Dendritic cell treated with granulocyte-macrophage colony-stimulating factor and Interleukin-4, amounts not matched to agents 40 ng/mL and 50 ng/mL, for 4 days (primary cell): Measurements from ENCODE around the gene CXorf65.

Source experiments
- H3K27ac Mint-ChIP-seq: one replicate; pipeline ENCODE4 v1.8.0; 2022; ENCODE audit warnings: mild to moderate bottlenecking, mixed read lengths
- H3K27me3 Mint-ChIP-seq: one replicate; pipeline ENCODE4 v1.8.0; 2022; ENCODE audit warnings: mild to moderate bottlenecking, mixed read lengths
- H3K36me3 Mint-ChIP-seq: one replicate; pipeline ENCODE4 v1.8.0; 2022; ENCODE audit warnings: low read depth, mixed read lengths
- H3K4me1 Mint-ChIP-seq: one replicate; pipeline ENCODE4 v1.8.0; 2022; ENCODE audit warnings: low read depth, mixed read lengths
- H3K4me3 Mint-ChIP-seq: one replicate; pipeline ENCODE4 v1.8.0; 2022; ENCODE audit warnings: mild to moderate bottlenecking, moderate library complexity, mixed read lengths
- H3K9me3 Mint-ChIP-seq: one replicate; pipeline ENCODE4 v1.8.0; 2022; ENCODE audit warnings: mixed read lengths
- intact Hi-C: fragments of 100-400 bp; cut with micrococcal nuclease; formaldehyde crosslinking; loops from one replicate; pipeline ENCODE4 v1.15.0; 2022

CXorf65 gene

GRCh38 chrX:71106427-71106826 lies at the start of gene CXorf65:
TSS of gene CXorf65 (minus strand) at chrX:71106740. CDS start at chrX:71106556, 184 bp downstream.
- Mint-ChIP-seq H3K4me1 (peaks cover 81% of the 10 kb centered on the region), H3K27me3 (no peaks in the 10 kb centered on the region), H3K27ac (no peak within 1 kb of the TSS), H3K9me3 (no peaks in the 10 kb centered on the region), H3K36me3 (peaks cover 40% of the 10 kb centered on the region), H3K4me3 (no peak within 1 kb of the TSS)
- intact Hi-C loops = no loop called here

- H3K4me3 Mint-ChIP-seq = no peak overlapping the region
- intact Hi-C loops = no loop called here
- peak overlapping the region; percentile 38 for H3K27ac Mint-ChIP-seq
- no peaks in the 10 kb centered on the region for H3K9me3 Mint-ChIP-seq
- H3K4me1 Mint-ChIP-seq = peaks cover 52% of the 10 kb centered on the region
- H3K36me3 Mint-ChIP-seq = peaks cover 43% of the 10 kb centered on the region
- H3K27me3 Mint-ChIP-seq = no peaks in the 10 kb centered on the region
These were observed 48.1 kb upstream of the CXorf65 start for GRCh38 chrX:71154641-71155040.

GRCh38 chrX:71154196-71154595 lies 47.7 kb upstream of the CXorf65 start:
- H3K27ac Mint-ChIP-seq = peak overlapping the region; percentile 38
- H3K4me1 Mint-ChIP-seq = peaks cover 52% of the 10 kb centered on the region
- no peaks in the 10 kb centered on the region for H3K27me3 Mint-ChIP-seq
- no peaks in the 10 kb centered on the region for H3K9me3 Mint-ChIP-seq
- intact Hi-C loops = no loop called here
- no peak overlapping the region for H3K4me3 Mint-ChIP-seq
- H3K36me3 Mint-ChIP-seq = peaks cover 41% of the 10 kb centered on the region

- no peak overlapping the region for H3K4me3 Mint-ChIP-seq
- H3K9me3 Mint-ChIP-seq = no peaks in the 10 kb centered on the region
- peaks cover 29% of the 10 kb centered on the region for H3K36me3 Mint-ChIP-seq
- intact Hi-C loops = no loop called here
- peaks cover 67% of the 10 kb centered on the region for H3K4me1 Mint-ChIP-seq
- peak overlapping the region; percentile 30 for H3K27ac Mint-ChIP-seq
- H3K27me3 Mint-ChIP-seq = no peaks in the 10 kb centered on the region
These were observed 44.8 kb upstream of the CXorf65 start for GRCh38 chrX:71151366-71151765.

GRCh38 chrX:71148278-71148663 lies 41.7 kb upstream of the CXorf65 start:
- H3K4me3 Mint-ChIP-seq = no peak overlapping the region
- peaks cover 15% of the 10 kb centered on the region for H3K36me3 Mint-ChIP-seq

GRCh38 chrX:71147496-71148277 lies 41.1 kb upstream of the CXorf65 start:
- Mint-ChIP-seq H3K36me3 (peaks cover 15% of the 10 kb centered on the region), H3K27me3 (no peaks in the 10 kb centered on the region), H3K27ac (peak overlapping the region; percentile 53), H3K9me3 (no peaks in the 10 kb centered on the region), H3K4me3 (no peak overlapping the region), H3K4me1 (peaks cover 67% of the 10 kb centered on the region)
- intact Hi-C loops = no loop called here

More at GRCh38 chrX:71148278-71148663, 41.7 kb upstream of the CXorf65 start:
- Mint-ChIP-seq H3K4me1 (peaks cover 70% of the 10 kb centered on the region), H3K27ac (no peak overlapping the region), H3K9me3 (no peaks in the 10 kb centered on the region), H3K27me3 (no peaks in the 10 kb centered on the region)
- intact Hi-C loops = no loop called here

- Mint-ChIP-seq H3K27ac (peak within 1 kb of the TSS; percentile 73), H3K4me3 (no peak within 1 kb of the TSS), H3K36me3 (peaks cover 37% of the 10 kb centered on the region), H3K27me3 (no peaks in the 10 kb centered on the region), H3K9me3 (no peaks in the 10 kb centered on the region), H3K4me1 (peaks cover 50% of the 10 kb centered on the region)
- intact Hi-C loops = no loop called here
These were observed 38.1 kb upstream of the CXorf65 start, which contains the start of gene NLGN3 for GRCh38 chrX:71144651-71145050. TSS of gene NLGN3 (plus strand) at chrX:71144841. CDS start at chrX:71147750, 2,909 bp downstream.

GRCh38 chrX:71143508-71143907 lies 37.0 kb upstream of the CXorf65 start:
- Mint-ChIP-seq H3K9me3 (no peaks in the 10 kb centered on the region), H3K27ac (peak overlapping the region; percentile 73), H3K4me1 (peaks cover 50% of the 10 kb centered on the region), H3K36me3 (peaks cover 48% of the 10 kb centered on the region), H3K27me3 (no peaks in the 10 kb centered on the region), H3K4me3 (no peak overlapping the region)
- intact Hi-C loops = no loop called here

GRCh38 chrX:71140440-71140839 lies 33.9 kb upstream of the CXorf65 start:
- intact Hi-C loops = no loop called here
- peaks cover 79% of the 10 kb centered on the region for H3K36me3 Mint-ChIP-seq

GRCh38 chrX:71131510-71131909 lies 25.0 kb upstream of the CXorf65 start:
- Mint-ChIP-seq H3K4me1 (peaks cover 24% of the 10 kb centered on the region), H3K4me3 (no peak overlapping the region), H3K27me3 (no peaks in the 10 kb centered on the region), H3K36me3 (peaks cover 100% of the 10 kb centered on the region), H3K9me3 (no peaks in the 10 kb centered on the region), H3K27ac (no peak overlapping the region)
- intact Hi-C loops = no loop called here

More at GRCh38 chrX:71140440-71140839, 33.9 kb upstream of the CXorf65 start:
- Mint-ChIP-seq H3K27ac (no peak overlapping the region), H3K9me3 (no peaks in the 10 kb centered on the region), H3K4me1 (peaks cover 33% of the 10 kb centered on the region), H3K4me3 (no peak overlapping the region), H3K27me3 (no peaks in the 10 kb centered on the region)

- intact Hi-C loops = loop anchor here (1.0 to 5.0 kb wide), 3 partner anchors 31 to 159 kb away; no protein-coding TSS in a partner anchor
- peak overlapping the region; percentile 67 for H3K27ac Mint-ChIP-seq
- H3K4me3 Mint-ChIP-seq = no peak overlapping the region
- no peaks in the 10 kb centered on the region for H3K9me3 Mint-ChIP-seq
- peaks cover 100% of the 10 kb centered on the region for H3K36me3 Mint-ChIP-seq
- H3K27me3 Mint-ChIP-seq = no peaks in the 10 kb centered on the region
- H3K4me1 Mint-ChIP-seq = peaks cover 30% of the 10 kb centered on the region
These were observed 22.6 kb upstream of the CXorf65 start for GRCh38 chrX:71128915-71129765.

GRCh38 chrX:71128166-71128833 lies 21.8 kb upstream of the CXorf65 start:
- H3K27ac Mint-ChIP-seq = peak overlapping the region; percentile 67
- intact Hi-C loops = loop anchor here (5.0 kb wide), 1 partner anchor 131 kb away; no protein-coding TSS in a partner anchor

GRCh38 chrX:71118985-71119535 lies 12.5 kb upstream of the CXorf65 start:
- peaks cover 5% of the 10 kb centered on the region for H3K4me1 Mint-ChIP-seq
- H3K27ac Mint-ChIP-seq = peak overlapping the region; percentile 95
- peak overlapping the region; percentile 86 for H3K4me3 Mint-ChIP-seq
- no peaks in the 10 kb centered on the region for H3K9me3 Mint-ChIP-seq
- intact Hi-C loops = no loop called here
- H3K27me3 Mint-ChIP-seq = no peaks in the 10 kb centered on the region
- H3K36me3 Mint-ChIP-seq = peaks cover 53% of the 10 kb centered on the region

More at GRCh38 chrX:71128166-71128833, 21.8 kb upstream of the CXorf65 start:
- Mint-ChIP-seq H3K9me3 (no peaks in the 10 kb centered on the region), H3K27me3 (no peaks in the 10 kb centered on the region), H3K36me3 (peaks cover 100% of the 10 kb centered on the region), H3K4me3 (no peak overlapping the region), H3K4me1 (peaks cover 30% of the 10 kb centered on the region)
